ENCODE results near the gene SPRR2F. TPM values are rescaled to one million over a fixed set of nuclear protein-coding genes. Genes with fewer than 3 reads are reported as not detected.

Gene SPRR2F
- not detected for total RNA-seq
- polyA plus RNA-seq = not detected
- long read RNA-seq, donor 1 = 0 reads
- long read RNA-seq, donor 2 = 0 reads

GRCh38 chr1:153113416-153113815 is at the start of gene SPRR2F:
Gene SPRR2F, minus strand, starts transcription at chr1:153113516. Its CDS starts 783 bp downstream, at chr1:153112733.
- ATAC-seq = no peak
- Histone ChIP-seq H3K9me3 (no peaks in the 10 kb centered on the region), H3K36me3 (ENCODE audit: insufficient read depth in 1 of 2, low read depth in 1 of 2) (no peaks in the 10 kb centered on the region), H3K27ac (no peak within 1 kb of the TSS), H3K4me1 (no peaks in the 10 kb centered on the region), H3K4me3 (no peak within 1 kb of the TSS), H3K27me3 (ENCODE audit: insufficient read depth in 3 of 3, low read length in 2 of 3) (no peaks in the 10 kb centered on the region)
- DNase-seq = no peak
- TF ChIP-seq, protein P1, sequence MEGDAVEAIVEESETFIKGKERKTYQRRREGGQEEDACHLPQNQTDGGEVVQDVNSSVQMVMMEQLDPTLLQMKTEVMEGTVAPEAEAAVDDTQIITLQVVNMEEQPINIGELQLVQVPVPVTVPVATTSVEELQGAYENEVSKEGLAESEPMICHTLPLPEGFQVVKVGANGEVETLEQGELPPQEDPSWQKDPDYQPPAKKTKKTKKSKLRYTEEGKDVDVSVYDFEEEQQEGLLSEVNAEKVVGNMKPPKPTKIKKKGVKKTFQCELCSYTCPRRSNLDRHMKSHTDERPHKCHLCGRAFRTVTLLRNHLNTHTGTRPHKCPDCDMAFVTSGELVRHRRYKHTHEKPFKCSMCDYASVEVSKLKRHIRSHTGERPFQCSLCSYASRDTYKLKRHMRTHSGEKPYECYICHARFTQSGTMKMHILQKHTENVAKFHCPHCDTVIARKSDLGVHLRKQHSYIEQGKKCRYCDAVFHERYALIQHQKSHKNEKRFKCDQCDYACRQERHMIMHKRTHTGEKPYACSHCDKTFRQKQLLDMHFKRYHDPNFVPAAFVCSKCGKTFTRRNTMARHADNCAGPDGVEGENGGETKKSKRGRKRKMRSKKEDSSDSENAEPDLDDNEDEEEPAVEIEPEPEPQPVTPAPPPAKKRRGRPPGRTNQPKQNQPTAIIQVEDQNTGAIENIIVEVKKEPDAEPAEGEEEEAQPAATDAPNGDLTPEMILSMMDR (IDR thresholded peaks at IDR 0.05) = no peak
- intact Hi-C loops (cut with DNase I) = no loop called here
- WGBS, 3 donors = 70 to 79% (median 77%) methylated on average over 3 of the region's 3 CpGs

GRCh38 chr1:153155541-153155940 is 42.2 kb upstream of the SPRR2F start:
- Histone ChIP-seq H3K36me3 (ENCODE audit: insufficient read depth in 1 of 2, low read depth in 1 of 2) (no peaks in the 10 kb centered on the region), H3K27ac (no peak overlapping the region), H3K9me3 (peaks cover 7% of the 10 kb centered on the region), H3K27me3 (ENCODE audit: insufficient read depth in 3 of 3, low read length in 2 of 3) (no peaks in the 10 kb centered on the region), H3K4me3 (no peak overlapping the region), H3K4me1 (no peaks in the 10 kb centered on the region)
- intact Hi-C loops (cut with DNase I) = no loop called here
- WGBS, 3 donors = 80 to 88% (median 87%) methylated on average over 2 of the region's 2 CpGs
- DNase-seq (no peak), ATAC-seq (no peak)
- TF ChIP-seq, protein P1 (IDR thresholded peaks at IDR 0.05) = no peak

DNA sequence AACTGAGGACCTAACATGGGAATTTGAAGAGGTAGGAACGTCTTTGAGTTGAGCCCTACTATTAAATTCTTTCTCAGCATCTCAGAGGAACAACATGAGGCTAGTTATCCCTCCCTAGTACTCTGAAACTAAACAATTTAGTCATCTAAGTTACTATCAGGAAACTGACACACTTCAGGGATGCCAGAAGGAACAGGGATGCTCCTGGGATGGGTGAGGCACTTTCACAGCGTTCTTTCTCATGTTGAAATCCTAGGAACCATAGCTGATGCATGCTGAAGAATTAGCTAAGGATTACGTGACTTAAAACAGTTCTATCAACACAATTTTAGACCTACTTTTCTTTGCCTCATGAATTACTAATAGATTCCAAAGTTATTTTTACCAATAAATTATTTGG is 39.2 kb upstream of the SPRR2F start:
- H3K27me3 ChIP-seq (ENCODE audit: insufficient read depth in 3 of 3, low read length in 2 of 3) = no peaks in the 10 kb centered on the region
- no peak for ATAC-seq
- H3K27ac ChIP-seq = no peak overlapping the region
- H3K4me3 ChIP-seq = no peak overlapping the region
- WGBS, 3 donors = 54 to 64% (median 59%) methylated on average over 3 of the region's 3 CpGs
- H3K9me3 ChIP-seq = no peaks in the 10 kb centered on the region
- H3K4me1 ChIP-seq = no peaks in the 10 kb centered on the region
- intact Hi-C loops (cut with DNase I) = no loop called here
- no peaks in the 10 kb centered on the region for H3K36me3 ChIP-seq (ENCODE audit: insufficient read depth in 1 of 2, low read depth in 1 of 2)
- TF ChIP-seq, protein P1 (IDR thresholded peaks at IDR 0.05) = no peak
- DNase-seq = no peak

GRCh38 chr1:153150846-153151245 is 37.5 kb upstream of the SPRR2F start, which contains the start of gene SPRR2G:
Gene SPRR2G, minus strand, starts transcription at chr1:153150890. Its CDS starts 780 bp downstream, at chr1:153150110.
- Histone ChIP-seq H3K36me3 (ENCODE audit: insufficient read depth in 1 of 2, low read depth in 1 of 2) (no peaks in the 10 kb centered on the region), H3K27ac (no peak within 1 kb of the TSS), H3K9me3 (no peaks in the 10 kb centered on the region), H3K4me3 (no peak within 1 kb of the TSS), H3K27me3 (ENCODE audit: insufficient read depth in 3 of 3, low read length in 2 of 3) (no peaks in the 10 kb centered on the region), H3K4me1 (no peaks in the 10 kb centered on the region)
- 35 to 48% (median 41%) methylated on average over 1 of the region's 1 CpG for WGBS, 3 donors
- intact Hi-C loops (cut with DNase I) = no loop called here
- TF ChIP-seq, protein P1 (IDR thresholded peaks at IDR 0.05) = no peak
- DNase-seq (no peak), ATAC-seq (no peak)

DNA sequence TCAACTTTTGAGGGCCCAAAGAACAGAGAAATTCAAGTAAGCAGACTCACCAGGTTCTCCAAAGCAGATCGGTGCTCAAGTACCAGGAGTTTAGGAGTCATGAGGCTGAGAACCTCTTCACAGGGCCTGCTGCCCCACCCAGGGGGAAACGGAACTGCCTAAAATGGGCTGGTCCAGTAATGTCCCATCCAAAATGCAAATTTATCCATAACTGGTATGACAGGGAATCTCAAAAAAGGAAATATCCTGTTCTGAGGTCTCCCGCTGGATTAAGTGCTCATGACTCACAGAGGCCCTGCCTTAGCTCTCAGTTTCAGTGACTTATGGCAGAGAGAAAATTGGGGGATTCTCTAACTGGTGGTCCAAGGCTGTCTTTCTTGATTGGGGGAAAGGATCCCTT is 28.1 kb upstream of the SPRR2F start:
- TF ChIP-seq, protein P1 (IDR thresholded peaks at IDR 0.05) = no peak
- H3K27ac ChIP-seq = no peak overlapping the region
- no peaks in the 10 kb centered on the region for H3K27me3 ChIP-seq (ENCODE audit: insufficient read depth in 3 of 3, low read length in 2 of 3)
- 80 to 87% (median 85%) methylated on average over 3 of the region's 3 CpGs for WGBS, 3 donors
- intact Hi-C loops (cut with DNase I) = no loop called here
- no peaks in the 10 kb centered on the region for H3K9me3 ChIP-seq
- no peak overlapping the region for H3K4me3 ChIP-seq
- DNase-seq (no peak), ATAC-seq (no peak)
- H3K36me3 ChIP-seq (ENCODE audit: insufficient read depth in 1 of 2, low read depth in 1 of 2) = no peaks in the 10 kb centered on the region
- H3K4me1 ChIP-seq = no peaks in the 10 kb centered on the region
